Karpas-422 (cell line): ENCODE results near the gene DNHD1. TPM values are rescaled to one million over a fixed set of nuclear protein-coding genes. Genes with fewer than 3 reads are reported as not detected.

ENCODE experiments used
- DNase-seq: peaks from one replicate; pipeline ENCODE4 v3.0.0-alpha.2; 2015
- H2AFZ ChIP-seq: fragments of 200-600 bp; sonication (generic); 2 replicates; pipeline ENCODE4 v1.6.1; 2014; ENCODE audit warnings: antibody characterized with exemption, low read length, mixed read lengths
- H3K27ac ChIP-seq: fragments of 200-600 bp; sonication (generic); 2 replicates; pipeline ENCODE4 v1.5.1; 2014; ENCODE audit warnings: mild to moderate bottlenecking, low read length, moderate library complexity
- H3K27me3 ChIP-seq: fragments of 200-600 bp; sonication (generic); 2 replicates; pipeline ENCODE4 v1.6.1; 2014; ENCODE audit warnings: low read length, mixed read lengths
- H3K36me3 ChIP-seq: fragments of 200-600 bp; sonication (generic); 2 replicates; pipeline ENCODE4 v1.6.1; 2014; ENCODE audit warnings: low read length, mixed read lengths; ENCODE audit not compliant: insufficient read depth
- H3K4me1 ChIP-seq: fragments of 200-600 bp; sonication (generic); 2 replicates; pipeline ENCODE4 v1.6.1; 2014; ENCODE audit warnings: mild to moderate bottlenecking, low read length, mixed read lengths
- H3K4me2 ChIP-seq: fragments of 200-600 bp; sonication (generic); 2 replicates; pipeline ENCODE4 v1.6.1; 2014; ENCODE audit warnings: low read length, low read depth, mild to moderate bottlenecking; ENCODE audit not compliant: poor library complexity, severe bottlenecking
- H3K4me3 ChIP-seq: fragments of 200-600 bp; sonication (generic); 2 replicates; pipeline ENCODE4 v1.5.1; 2014; ENCODE audit warnings: mild to moderate bottlenecking, antibody characterized with exemption, low read length, mixed read lengths
- H3K79me2 ChIP-seq: fragments of 200-600 bp; sonication (generic); 2 replicates; pipeline ENCODE4 v1.6.1; 2014; ENCODE audit warnings: mild to moderate bottlenecking, low read length, mixed read lengths
- H3K9ac ChIP-seq: fragments of 200-600 bp; sonication (generic); 2 replicates; pipeline ENCODE4 v1.6.0; 2014; ENCODE audit warnings: low read length
- H3K9me2 ChIP-seq: fragments of 200-600 bp; sonication (generic), shearing (Covaris generic); replicated peaks from 2 replicates; pipeline ENCODE4 v1.6.0; 2014; ENCODE audit warnings: mild to moderate bottlenecking, low read length, moderate library complexity; ENCODE audit not compliant: insufficient read depth
- H3K9me3 ChIP-seq: fragments of 300-700, 200-600 bp; sonication (generic); 2 replicates; pipeline ENCODE4 v1.6.1; 2014; ENCODE audit warnings: low read length, mixed read lengths
- H4K20me1 ChIP-seq: fragments of 200-600 bp; sonication (generic); 2 replicates; pipeline ENCODE4 v1.6.1; 2014; ENCODE audit warnings: mild to moderate bottlenecking, antibody characterized with exemption, low read length, low read depth; ENCODE audit not compliant: insufficient read depth
- total RNA-seq: library from RNA; depleted of rRNA; stranded (reverse); fragments of >200 nt; shearing (Covaris generic); gene quantifications from 2 replicates; pipeline ENCODE4 v1.2.3, GENCODE V29; 2014; ENCODE audit warnings: low replicate concordance

Gene DNHD1
- total RNA-seq, 1 experiment from 2014 or later: 40.3 TPM

- no peak for DNase-seq
- Histone ChIP-seq H4K20me1 (peaks cover 8% of the 10 kb centered on the region; the same call in 1 of the 2 replicates), H3K4me1 (peaks cover 61% of the 10 kb centered on the region), H3K9ac (no peak overlapping the region), H3K36me3 (peaks cover 24% of the 10 kb centered on the region), H3K9me2 (no peaks in the 10 kb centered on the region), H3K4me2 (peak overlapping the region; percentile 39), H3K9me3 (no peaks in the 10 kb centered on the region), H3K4me3 (no peak overlapping the region), H2AFZ (no peak overlapping the region), H3K27ac (peak overlapping the region; percentile 58), H3K27me3 (no peaks in the 10 kb centered on the region), H3K79me2 (peaks cover 79% of the 10 kb centered on the region)
Measured at GRCh38 chr11:6606471-6607189, 109.5 kb downstream of the DNHD1 start.

GRCh38 chr11:6607190-6607795 lies 110.2 kb downstream of the DNHD1 start:
- Histone ChIP-seq H3K4me2 (peak overlapping the region; percentile 39), H4K20me1 (peaks cover 2% of the 10 kb centered on the region; the same call in 1 of the 2 replicates), H3K9ac (peak overlapping the region; percentile 38), H3K4me1 (peaks cover 55% of the 10 kb centered on the region), H3K79me2 (peaks cover 75% of the 10 kb centered on the region), H3K27me3 (no peaks in the 10 kb centered on the region), H3K4me3 (no peak overlapping the region; the same call in 1 of the 2 replicates), H3K9me3 (no peaks in the 10 kb centered on the region), H2AFZ (no peak overlapping the region), H3K36me3 (peaks cover 24% of the 10 kb centered on the region), H3K27ac (peak overlapping the region; percentile 58), H3K9me2 (no peaks in the 10 kb centered on the region)
- no peak for DNase-seq

DNA sequence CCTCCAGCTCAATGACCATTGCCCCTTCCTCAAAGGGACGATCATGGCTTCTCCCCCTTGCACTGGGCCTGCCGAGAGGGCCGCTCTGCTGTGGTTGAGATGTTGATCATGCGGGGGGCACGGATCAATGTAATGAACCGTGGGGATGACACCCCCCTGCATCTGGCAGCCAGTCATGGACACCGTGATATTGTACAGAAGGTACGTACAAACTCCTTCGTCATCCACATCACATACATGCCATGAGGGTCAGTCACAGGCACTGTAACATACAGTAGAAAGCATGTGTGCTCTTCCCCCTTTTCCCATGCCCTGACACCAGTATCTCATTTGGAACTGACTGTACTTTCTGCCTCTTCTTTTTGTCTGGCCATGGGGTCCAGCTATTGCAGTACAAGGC lies 110.9 kb downstream of the DNHD1 start:
- Histone ChIP-seq H3K27ac (no peak overlapping the region), H3K4me2 (no peak overlapping the region), H3K27me3 (no peaks in the 10 kb centered on the region), H3K9me2 (no peaks in the 10 kb centered on the region), H3K9ac (no peak overlapping the region), H3K79me2 (peaks cover 68% of the 10 kb centered on the region), H3K4me1 (peaks cover 60% of the 10 kb centered on the region), H3K4me3 (no peak overlapping the region), H2AFZ (no peak overlapping the region), H3K36me3 (peaks cover 24% of the 10 kb centered on the region), H3K9me3 (no peaks in the 10 kb centered on the region), H4K20me1 (no peaks in the 10 kb centered on the region; the same call in 1 of the 2 replicates)
- no peak for DNase-seq

DNA sequence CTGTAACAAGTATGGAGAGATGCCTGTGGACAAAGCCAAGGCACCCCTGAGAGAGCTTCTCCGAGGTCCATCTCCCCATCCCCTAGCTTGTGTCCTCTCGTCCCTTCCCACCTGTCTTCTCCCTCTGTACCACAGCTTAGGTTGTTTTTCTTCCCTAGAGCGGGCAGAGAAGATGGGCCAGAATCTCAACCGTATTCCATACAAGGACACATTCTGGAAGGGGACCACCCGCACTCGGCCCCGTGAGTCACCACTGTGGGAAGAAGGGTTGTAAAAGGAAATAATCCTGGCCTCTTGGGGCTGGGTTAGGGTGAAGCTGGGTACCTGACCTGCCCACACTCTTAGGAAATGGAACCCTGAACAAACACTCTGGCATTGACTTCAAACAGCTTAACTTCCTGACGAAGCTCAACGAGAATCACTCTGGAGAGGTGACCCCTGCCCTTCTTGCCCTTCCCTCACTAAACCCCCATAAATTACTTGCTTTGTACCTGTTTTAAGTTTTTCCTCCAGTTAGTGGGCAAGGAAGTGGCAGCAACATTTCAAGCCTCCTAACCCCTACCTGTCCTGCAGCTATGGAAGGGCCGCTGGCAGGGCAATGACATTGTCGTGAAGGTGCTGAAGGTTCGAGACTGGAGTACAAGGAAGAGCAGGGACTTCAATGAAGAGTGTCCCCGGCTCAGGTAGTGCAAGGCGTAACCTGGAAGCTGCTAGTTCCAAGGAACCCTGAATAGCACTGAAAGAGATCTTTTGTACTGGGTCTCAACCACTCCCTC lies 111.8 kb downstream of the DNHD1 start:
- Histone ChIP-seq H3K27me3 (no peaks in the 10 kb centered on the region), H3K4me1 (peaks cover 64% of the 10 kb centered on the region), H3K9me3 (no peaks in the 10 kb centered on the region), H4K20me1 (no peaks in the 10 kb centered on the region; the same call in 1 of the 2 replicates), H3K9me2 (no peaks in the 10 kb centered on the region), H3K27ac (no peak overlapping the region), H3K36me3 (peaks cover 24% of the 10 kb centered on the region), H3K9ac (no peak overlapping the region), H2AFZ (no peak overlapping the region), H3K4me2 (no peak overlapping the region), H3K79me2 (peaks cover 60% of the 10 kb centered on the region), H3K4me3 (no peak overlapping the region)
- no peak for DNase-seq

DNA sequence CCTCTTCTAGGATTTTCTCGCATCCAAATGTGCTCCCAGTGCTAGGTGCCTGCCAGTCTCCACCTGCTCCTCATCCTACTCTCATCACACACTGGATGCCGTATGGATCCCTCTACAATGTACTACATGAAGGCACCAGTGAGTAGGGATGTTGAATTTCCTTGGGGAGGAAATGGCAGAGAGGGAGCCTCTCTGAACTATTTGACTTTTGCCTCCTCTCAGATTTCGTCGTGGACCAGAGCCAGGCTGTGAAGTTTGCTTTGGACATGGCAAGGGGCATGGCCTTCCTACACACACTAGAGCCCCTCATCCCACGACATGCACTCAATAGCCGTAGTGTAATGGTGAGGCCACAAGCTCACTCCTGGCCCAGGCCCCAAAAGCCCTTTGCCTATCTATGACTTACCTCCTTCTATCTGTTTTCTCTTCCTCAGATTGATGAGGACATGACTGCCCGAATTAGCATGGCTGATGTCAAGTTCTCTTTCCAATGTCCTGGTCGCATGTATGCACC lies 112.5 kb downstream of the DNHD1 start:
- Histone ChIP-seq H3K79me2 (peaks cover 53% of the 10 kb centered on the region), H3K4me3 (no peak overlapping the region), H3K36me3 (peaks cover 24% of the 10 kb centered on the region), H2AFZ (no peak overlapping the region), H3K4me2 (no peak overlapping the region), H3K9ac (no peak overlapping the region), H3K4me1 (peaks cover 62% of the 10 kb centered on the region), H3K9me2 (no peaks in the 10 kb centered on the region), H4K20me1 (no peaks in the 10 kb centered on the region; the same call in 1 of the 2 replicates), H3K27ac (no peak overlapping the region), H3K9me3 (no peaks in the 10 kb centered on the region), H3K27me3 (no peaks in the 10 kb centered on the region)
- DNase-seq: no peak

DNA sequence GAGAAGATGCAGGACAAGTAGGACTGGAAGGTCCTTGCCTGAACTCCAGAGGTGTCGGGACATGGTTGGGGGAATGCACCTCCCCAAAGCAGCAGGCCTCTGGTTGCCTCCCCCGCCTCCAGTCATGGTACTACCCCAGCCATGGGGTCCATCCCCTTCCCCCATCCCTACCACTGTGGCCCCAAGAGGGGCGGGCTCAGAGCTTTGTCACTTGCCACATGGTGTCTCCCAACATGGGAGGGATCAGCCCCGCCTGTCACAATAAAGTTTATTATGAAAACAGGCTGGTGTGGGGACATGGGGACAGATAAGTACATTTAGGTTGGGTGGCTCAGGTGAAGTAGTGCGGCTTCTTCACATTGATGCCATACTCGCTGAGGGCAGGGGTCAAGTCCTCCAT lies 113.5 kb downstream of the DNHD1 start:
- Histone ChIP-seq H3K36me3 (peaks cover 24% of the 10 kb centered on the region), H3K9me3 (no peaks in the 10 kb centered on the region), H3K27ac (no peak overlapping the region), H3K9me2 (no peaks in the 10 kb centered on the region), H3K79me2 (peaks cover 43% of the 10 kb centered on the region), H2AFZ (no peak overlapping the region), H4K20me1 (no peaks in the 10 kb centered on the region; the same call in 1 of the 2 replicates), H3K27me3 (no peaks in the 10 kb centered on the region), H3K9ac (peak overlapping the region; percentile 91), H3K4me1 (peaks cover 52% of the 10 kb centered on the region), H3K4me3 (peak overlapping the region; percentile 75; the same call in 1 of the 2 replicates), H3K4me2 (peak overlapping the region; percentile 84)
- no peak for DNase-seq

GRCh38 chr11:6611092-6611962 lies 114.2 kb downstream of the DNHD1 start:
- H3K4me3 ChIP-seq: peak overlapping the region; percentile 75
- peaks cover 38% of the 10 kb centered on the region for H3K79me2 ChIP-seq
- H3K27ac ChIP-seq: no peak overlapping the region; the same call in 1 of the 2 replicates
- peak; percentile 58 for DNase-seq
- H3K4me1 ChIP-seq: peaks cover 44% of the 10 kb centered on the region
- no peaks in the 10 kb centered on the region for H3K27me3 ChIP-seq
- peaks cover 24% of the 10 kb centered on the region for H3K36me3 ChIP-seq
- no peaks in the 10 kb centered on the region for H3K9me2 ChIP-seq
- H3K9ac ChIP-seq: peak overlapping the region; percentile 91
- peak overlapping the region; percentile 84 for H3K4me2 ChIP-seq
- H2AFZ ChIP-seq: no peak overlapping the region
- no peaks in the 10 kb centered on the region; the same call in 1 of the 2 replicates for H4K20me1 ChIP-seq
- H3K9me3 ChIP-seq: no peaks in the 10 kb centered on the region
